Right cardiac atrium (tissue), 5 donors: Measurements from ENCODE around the gene ALG9. TPM values are rescaled to one million over a fixed set of nuclear protein-coding genes. Genes with fewer than 3 reads are reported as not detected.
"Not testable (repeated sequence)": the region's sequence is repeated elsewhere in the genome, so short reads cannot be mapped to it uniquely, and the experiment has no call there.

Source experiments
- ATAC-seq, 2 donors: fragments of 200-7000 bp; cut with Tn5 transposase; one replicate each; pipeline versions ENCODE4 v1.8.0 to v1.9.1; 2020; ENCODE audit warnings: moderate library complexity in 2 of 2, mild to moderate bottlenecking in 1 of 2
- DNase-seq, 3 donors: peaks; one replicate each; pipeline ENCODE4 v3.0.0-alpha.2; 2020
- H3K27ac ChIP-seq: one replicate; pipeline ENCODE4 v1.5.1; 2013; ENCODE audit warnings: mild to moderate bottlenecking, low read length, control low read depth, moderate library complexity
- H3K27me3 ChIP-seq: one replicate; pipeline ENCODE4 v1.6.1; 2013; ENCODE audit not compliant: control insufficient read depth, insufficient read depth
- H3K4me1 ChIP-seq: one replicate; pipeline ENCODE4 v1.6.1; 2013; ENCODE audit warnings: low read length; ENCODE audit not compliant: control insufficient read depth, insufficient read depth
- H3K4me3 ChIP-seq: one replicate; pipeline ENCODE4 v1.5.1; 2013; ENCODE audit warnings: low read length, control low read depth
- H3K9me3 ChIP-seq: one replicate; pipeline ENCODE4 v1.6.1; 2013; ENCODE audit warnings: low read length; ENCODE audit not compliant: control insufficient read depth
- WGBS: extraction: QIAGEN DNeasy Blood & Tissue Kit; methylation state at CpG from one replicate; pipeline ENCODE4 v1.1.7; 2013; 5-methylcytosine and 5-hydroxymethylcytosine counted together
- intact Hi-C, 4 donors: fragments of 100-400 bp; cut with DNase I; formaldehyde crosslinking; loops; one replicate each; pipeline versions ENCODE4 v1.11.0 to v1.14.0; 2022 to 2023
- polyA plus RNA-seq: library from polyadenylated mRNA; stranded (reverse); fragments of 200-250 nt; gene quantifications from one replicate; pipeline ENCODE4 v1.2.3, GENCODE V29; 2013
- total RNA-seq, 4 donors: library from RNA; stranded (reverse); fragmentation: NEBNext Ultra II Directional; extraction: Animal tissue kit (Norgen Biotek cat#: 25700); gene quantifications; one replicate each; pipeline ENCODE4 v1.2.1, GENCODE V29; 2021
- donor health status: healthy with polysubstance abuse.
- donor health status: DM: no; HTN: yes; CAD: no.
- donor health status: DM: no; HTN: no; CAD: no.
- donor health status: DM: no; HTN: yes; CAD: no; lungs with severe emphysema.
- donor health status: DM: yes; HTN: yes; CAD: no.

The ALG9 gene
- total and polyA plus RNA-seq, 5 donors = 16.3 to 84.9 (median 22.8) TPM

DNA sequence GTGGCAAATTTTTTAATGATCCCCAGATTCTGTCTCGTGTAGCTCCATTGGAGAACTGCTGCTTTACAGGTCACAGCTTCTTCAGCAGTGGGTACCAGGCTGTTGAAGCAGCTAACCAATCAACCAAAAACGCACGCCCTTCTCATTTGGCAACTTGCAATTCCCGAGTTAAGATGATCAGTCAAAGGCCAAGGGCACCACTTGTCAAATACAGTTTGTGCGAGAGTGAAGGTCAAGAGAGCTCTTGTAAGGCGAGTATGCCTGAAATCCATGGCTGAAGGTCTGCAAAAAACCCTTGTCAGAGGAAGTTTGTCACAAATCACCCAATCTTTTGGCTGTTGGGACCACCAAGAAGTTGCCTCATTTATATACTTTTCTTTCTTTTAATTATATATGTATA lies 92.3 kb downstream of the ALG9 start:
- H3K4me3 ChIP-seq = no peak overlapping the region
- H3K27me3 ChIP-seq = no peaks in the 10 kb centered on the region
- ATAC-seq (no peak), DNase-seq (no peak)
- 77% methylated on average over 6 of the region's 6 CpGs for WGBS
- H3K4me1 ChIP-seq = no peaks in the 10 kb centered on the region
- intact Hi-C loops = loop anchor here in 3 of 4 donors (5.0 to 10.0 kb wide), 3 partner anchors 56 to 194 kb away; partner anchors contain the start of gene SIK2 (in 3 of the 3)
- no peak overlapping the region for H3K27ac ChIP-seq
- H3K9me3 ChIP-seq = no peaks in the 10 kb centered on the region

DNA sequence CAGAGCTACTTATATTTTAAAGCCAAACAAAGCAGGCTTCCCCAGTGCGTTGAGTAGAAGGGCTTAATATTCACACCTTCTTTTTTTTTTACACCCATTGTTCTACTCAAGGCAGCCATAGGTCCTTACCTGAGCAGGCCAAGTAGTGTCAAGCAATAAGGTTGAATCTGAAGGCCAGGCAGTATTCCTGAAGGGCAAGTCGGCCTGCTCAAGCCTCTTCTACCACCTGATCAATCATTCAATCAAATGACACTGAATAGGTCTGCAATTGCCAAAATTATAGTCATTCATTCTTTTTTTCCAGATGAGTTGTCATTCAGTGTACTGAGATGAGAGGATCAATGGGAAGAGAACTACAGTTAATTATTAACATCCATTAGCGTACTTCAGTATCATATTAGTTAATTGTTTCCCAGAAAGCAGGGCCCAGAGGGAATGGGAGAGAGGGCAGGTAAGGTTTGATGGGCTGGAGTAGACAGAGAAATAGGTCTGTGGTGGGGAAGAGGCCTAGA lies 93.3 kb downstream of the ALG9 start:
- ATAC-seq (no peak), DNase-seq (no peak)
- 87% methylated on average over 3 of the region's 3 CpGs for WGBS
- H3K9me3 ChIP-seq = no peaks in the 10 kb centered on the region
- intact Hi-C loops = loop anchor here in 3 of 4 donors (5.0 to 10.0 kb wide), 3 partner anchors 57 to 193 kb away; partner anchors contain the start of gene SIK2 (in 3 of the 3)
- H3K27me3 ChIP-seq = no peaks in the 10 kb centered on the region
- H3K4me3 ChIP-seq = no peak overlapping the region
- no peak overlapping the region for H3K27ac ChIP-seq
- no peaks in the 10 kb centered on the region for H3K4me1 ChIP-seq

DNA sequence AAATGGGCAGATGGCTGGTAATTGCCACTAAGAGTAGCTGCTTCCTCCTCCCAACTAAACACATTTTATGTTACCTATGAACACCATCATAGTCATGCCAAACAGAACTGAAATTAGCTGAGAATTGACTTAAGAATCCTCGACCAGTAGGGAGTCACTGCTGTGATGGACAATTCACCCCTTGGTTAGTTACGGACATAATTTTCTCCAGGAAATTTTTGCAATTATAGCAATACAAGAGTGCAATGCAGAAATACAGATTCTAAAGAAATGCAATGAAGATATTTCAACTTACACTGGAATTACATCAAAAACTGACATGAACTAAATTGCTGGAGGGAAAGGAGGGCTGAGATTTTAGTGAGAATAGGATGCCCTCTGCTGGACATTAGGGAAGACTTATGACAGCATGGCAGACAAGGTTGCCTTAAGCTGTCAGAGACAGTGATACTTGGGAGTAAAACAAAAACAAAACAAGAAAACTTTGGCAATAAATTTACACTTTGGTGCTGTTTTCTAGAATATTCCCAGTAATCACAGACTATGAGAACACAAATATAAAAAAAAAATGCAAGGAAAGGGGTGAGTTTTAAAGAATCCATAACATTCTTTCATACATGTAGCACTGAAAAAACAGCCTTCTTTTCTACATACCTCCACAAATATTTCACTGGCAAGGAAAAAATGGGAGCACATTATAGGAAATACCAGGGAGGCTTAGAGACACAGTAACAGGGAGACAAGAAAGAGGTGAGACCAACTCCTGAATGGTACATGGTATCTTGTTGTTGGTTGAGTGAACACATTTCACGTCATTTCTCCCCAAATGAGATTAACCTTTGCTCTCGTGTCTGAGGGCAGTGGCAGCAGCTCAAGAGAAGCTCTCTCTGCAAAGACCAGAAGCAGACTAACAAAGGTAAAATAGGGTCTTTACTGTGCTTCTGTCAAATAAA lies 94.0 kb downstream of the ALG9 start:
- Histone ChIP-seq H3K9me3 (no peaks in the 10 kb centered on the region), H3K27ac (no peak overlapping the region), H3K4me3 (no peak overlapping the region), H3K27me3 (no peaks in the 10 kb centered on the region), H3K4me1 (no peaks in the 10 kb centered on the region)
- intact Hi-C loops = loop anchor here in 3 of 4 donors (5.0 to 10.0 kb wide), 3 partner anchors 57 to 193 kb away; partner anchors contain the start of gene SIK2 (in 3 of the 3)
- ATAC-seq (peak; percentile 74 to 76), DNase-seq (no peak)
- 60% methylated on average over 4 of the region's 4 CpGs for WGBS

GRCh38 chr11:111776398-111777093 lies 94.8 kb downstream of the ALG9 start:
- H3K4me1 ChIP-seq = no peaks in the 10 kb centered on the region
- H3K27me3 ChIP-seq = no peaks in the 10 kb centered on the region
- ATAC-seq = no peak
- intact Hi-C loops = loop anchor here in 3 of 4 donors (5.0 to 10.0 kb wide), 3 partner anchors 58 to 192 kb away; partner anchors contain the start of gene SIK2 (in 3 of the 3)
- no peak overlapping the region for H3K27ac ChIP-seq
- WGBS = 88% methylated on average over 6 of the region's 6 CpGs
- no peak for DNase-seq
- no peak overlapping the region for H3K4me3 ChIP-seq
- no peaks in the 10 kb centered on the region for H3K9me3 ChIP-seq

DNA sequence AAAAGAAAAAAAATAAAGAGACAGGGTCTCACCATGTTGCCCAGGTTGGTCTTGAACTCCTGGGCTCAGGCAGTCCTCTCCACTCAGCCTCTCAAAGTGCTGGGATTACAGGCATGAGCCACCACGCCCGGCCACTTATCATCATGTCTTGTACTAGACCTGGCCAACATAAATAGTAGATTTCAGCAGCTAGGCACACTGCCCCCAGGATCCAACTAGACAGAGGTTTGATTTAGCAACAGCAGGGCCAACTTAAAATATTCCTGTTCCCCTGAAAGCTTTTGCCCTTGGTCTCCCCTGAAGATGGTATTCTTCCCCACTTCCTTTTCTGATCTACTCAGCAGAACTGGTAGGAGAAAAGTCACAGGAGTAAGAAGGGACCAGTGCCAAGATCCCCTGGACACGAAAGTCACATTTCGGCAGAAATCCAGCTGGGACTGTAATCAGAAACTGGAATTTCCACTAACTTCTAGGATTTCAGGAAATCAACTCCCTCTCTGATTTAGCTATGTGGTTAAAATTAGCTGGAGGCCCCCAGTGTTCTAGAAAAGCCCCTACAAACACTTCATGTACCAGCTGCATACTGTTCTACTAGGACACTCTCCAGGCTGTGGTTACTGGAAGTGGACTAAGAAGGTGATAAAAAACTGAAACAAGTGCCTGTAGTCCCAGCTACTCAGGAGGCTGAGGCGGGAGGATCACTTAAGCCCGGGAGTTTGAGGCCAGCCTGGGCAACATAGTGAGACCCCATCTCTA lies 96.2 kb downstream of the ALG9 start:
- Histone ChIP-seq H3K4me3 (no peak overlapping the region), H3K27me3 (no peaks in the 10 kb centered on the region), H3K4me1 (no peaks in the 10 kb centered on the region), H3K27ac (no peak overlapping the region), H3K9me3 (no peaks in the 10 kb centered on the region)
- WGBS = 44% methylated on average over 6 of the region's 6 CpGs
- DNase-seq (peak; percentile 64 to 87 (median 70)), ATAC-seq (peak; percentile 81 to 88)
- intact Hi-C loops = loop anchor here (2.0 to 10.0 kb wide), 4 partner anchors 60 to 190 kb away; partner anchors contain the start of gene SIK2 (in 4 of the 4)

- Histone ChIP-seq H3K4me1 (no peaks in the 10 kb centered on the region), H3K27ac (no peak overlapping the region), H3K4me3 (no peak overlapping the region), H3K27me3 (no peaks in the 10 kb centered on the region), H3K9me3 (no peaks in the 10 kb centered on the region)
- ATAC-seq = no peak
- intact Hi-C loops = loop anchor here in 1 of 4 donors (10.0 kb wide), 2 partner anchors 62 to 188 kb away; no protein-coding TSS in a partner anchor
- DNase-seq = no peak
- WGBS = 92% methylated on average over 2 of the region's 2 CpGs
Observed at GRCh38 chr11:111772535-111772934, 98.8 kb downstream of the ALG9 start.

GRCh38 chr11:111771205-111771604 lies 100.2 kb downstream of the ALG9 start:
- not testable (repeated sequence) for H3K4me3 ChIP-seq, H3K27me3 ChIP-seq, H3K4me1 ChIP-seq, H3K27ac ChIP-seq, DNase-seq, H3K9me3 ChIP-seq, ATAC-seq
- WGBS = 91% methylated on average over 5 of the region's 5 CpGs
- intact Hi-C loops = loop anchor here in 1 of 4 donors (10.0 kb wide), 2 partner anchors 64 to 186 kb away; no protein-coding TSS in a partner anchor

GRCh38 chr11:111770581-111771134 lies 100.7 kb downstream of the ALG9 start:
- no peaks in the 10 kb centered on the region for H3K27me3 ChIP-seq
- ATAC-seq = no peak
- no peak for DNase-seq
- intact Hi-C loops = loop anchor here in 1 of 4 donors (10.0 kb wide), 2 partner anchors 64 to 186 kb away; no protein-coding TSS in a partner anchor
- no peaks in the 10 kb centered on the region for H3K4me1 ChIP-seq
- H3K9me3 ChIP-seq = no peaks in the 10 kb centered on the region
- 90% methylated on average over 4 of the region's 4 CpGs for WGBS
- H3K4me3 ChIP-seq = no peak overlapping the region
- no peak overlapping the region for H3K27ac ChIP-seq

- intact Hi-C loops = no loop called here
- 2% methylated on average over 7 of the region's 7 CpGs for WGBS
- no peaks in the 10 kb centered on the region for H3K27me3 ChIP-seq
Observed at GRCh38 chr11:111766834-111767142, 104.6 kb downstream of the ALG9 start.

More at GRCh38 chr11:111766834-111767142, 104.6 kb downstream of the ALG9 start:
- H3K9me3 ChIP-seq = no peaks in the 10 kb centered on the region
- H3K27ac ChIP-seq = peak overlapping the region; percentile 90
- H3K4me3 ChIP-seq = peak overlapping the region; percentile 98
- DNase-seq = no peak
- peak in 1 of 2 donors; percentile 59 for ATAC-seq
- peaks cover 2% of the 10 kb centered on the region for H3K4me1 ChIP-seq
